HG03520 (cell line): ENCODE measurements around the gene IL36B.

Experiments
- ATAC-seq: cut with Tn5 transposase; IDR thresholded peaks from one replicate; pipeline ENCODE4 v1.9.1; 2021; ENCODE audit warnings: mild to moderate bottlenecking, moderate library complexity; ENCODE audit not compliant: unreplicated experiment

The IL36B gene

DNA sequence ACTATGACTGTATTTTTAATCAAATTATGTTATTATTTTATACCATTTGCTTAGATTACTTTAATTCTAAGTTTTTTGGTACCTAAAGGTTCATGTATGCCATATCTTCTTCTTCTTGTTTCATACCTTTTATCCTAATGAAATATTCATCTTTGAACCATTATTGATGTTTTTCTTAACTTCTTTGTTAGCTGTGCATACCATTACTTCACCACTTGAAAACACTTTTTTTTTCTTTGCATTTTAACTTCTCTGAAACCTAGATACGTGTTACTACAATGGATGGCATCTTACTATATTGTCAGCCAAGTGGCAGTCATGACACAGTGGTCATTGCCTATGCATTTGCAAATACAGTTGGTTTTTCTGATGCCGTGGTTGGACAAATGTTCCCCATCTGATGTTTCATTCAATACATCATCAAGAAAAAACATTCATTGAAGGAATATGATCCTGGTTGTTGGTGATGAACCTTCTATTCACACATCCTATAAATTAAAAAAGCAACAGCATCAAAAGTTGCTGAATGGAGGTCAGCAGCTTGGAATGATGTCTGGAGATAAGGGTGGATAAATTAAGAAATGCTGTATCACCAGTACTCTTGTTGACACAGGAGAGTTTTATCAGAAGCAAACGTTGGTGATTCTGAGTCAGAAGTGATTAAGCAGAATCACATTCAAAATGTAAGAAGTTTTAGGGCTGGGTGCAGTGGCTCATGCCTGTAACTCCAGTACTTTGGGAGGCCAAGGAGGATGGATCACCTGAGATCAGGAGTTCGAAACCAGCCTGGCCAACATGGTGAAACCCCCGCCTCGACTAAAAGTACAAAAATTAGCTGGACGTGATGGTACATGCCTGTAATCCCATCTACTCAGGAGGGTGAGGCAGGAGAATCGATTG lies 40.0 kb downstream of the IL36B start:
- ATAC-seq = no peak

DNA sequence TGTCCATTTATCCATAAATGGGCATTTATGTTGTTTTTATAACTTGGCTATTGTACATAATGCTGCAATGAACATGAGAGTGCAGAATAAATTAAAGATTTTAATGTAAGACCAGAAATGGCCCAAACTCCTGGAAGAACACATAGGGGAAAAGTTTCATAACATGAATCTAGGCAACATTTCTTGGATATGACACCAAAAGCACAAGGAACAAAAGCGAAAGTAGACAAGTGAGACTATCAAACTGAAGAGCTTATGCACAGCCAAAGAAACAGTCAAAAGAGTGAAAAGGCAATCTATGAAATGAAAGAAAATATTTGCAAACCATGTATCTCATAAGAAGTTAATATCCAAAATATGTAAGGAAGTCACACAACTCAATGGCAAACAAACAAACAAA lies 41.6 kb downstream of the IL36B start:
- no peak for ATAC-seq

DNA sequence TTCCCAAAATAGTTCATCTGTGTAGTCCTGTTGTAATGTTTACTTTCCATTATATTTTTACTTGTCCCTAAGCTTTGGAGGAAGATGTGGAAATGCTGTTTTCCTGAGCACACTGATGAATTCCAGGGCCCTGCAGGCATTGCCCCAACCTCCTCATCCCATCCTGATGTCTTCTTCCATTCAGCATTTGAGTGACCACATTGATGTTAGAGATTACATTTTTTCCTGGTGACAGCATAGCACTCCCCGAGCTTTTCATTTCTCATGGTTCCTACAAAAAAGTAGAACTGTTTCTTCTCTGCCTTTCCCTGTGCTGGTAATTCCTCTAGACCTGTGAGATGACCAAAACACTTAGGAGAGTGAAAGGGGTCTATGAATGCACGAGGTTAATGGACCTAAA lies 42.6 kb downstream of the IL36B start:
- ATAC-seq = no peak

DNA sequence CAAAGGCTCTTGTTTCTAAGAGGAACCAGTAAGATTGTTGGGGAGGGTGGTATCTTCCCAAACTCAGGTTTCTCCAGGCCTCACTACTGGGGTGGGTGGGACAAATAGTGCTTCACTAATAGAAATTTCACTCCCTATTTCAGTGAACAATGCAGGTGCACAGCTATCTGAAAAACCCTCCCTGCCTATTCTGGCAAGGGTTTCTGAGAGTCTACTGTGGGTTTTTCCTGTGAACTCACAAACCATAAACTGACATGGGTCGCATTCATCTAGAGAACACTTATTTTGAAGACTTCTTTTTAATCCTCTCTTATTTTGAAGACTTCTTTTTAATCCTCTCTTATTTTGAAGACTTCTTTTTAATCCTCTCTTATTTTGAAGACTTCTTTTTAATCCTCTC lies 43.0 kb downstream of the IL36B start:
- no peak for ATAC-seq

DNA sequence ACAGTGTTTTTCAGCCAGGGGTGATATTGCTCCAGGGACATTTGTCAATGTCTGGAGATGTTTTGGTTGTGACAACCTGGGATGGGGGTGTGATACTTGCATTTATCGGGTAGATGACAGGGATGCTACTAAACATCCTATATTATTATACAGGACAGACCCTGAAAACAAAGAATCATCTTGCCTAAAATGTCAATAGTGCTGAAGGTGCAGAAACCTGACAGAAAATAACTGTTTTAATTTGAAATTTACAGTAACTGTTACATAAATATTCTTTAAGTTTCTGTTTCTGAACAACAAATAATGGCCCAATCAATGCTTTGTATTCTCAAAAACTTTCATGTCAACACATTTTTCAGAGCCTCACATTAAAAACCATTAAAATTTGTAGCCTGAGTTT lies 45.4 kb downstream of the IL36B start:
- no peak for ATAC-seq

DNA sequence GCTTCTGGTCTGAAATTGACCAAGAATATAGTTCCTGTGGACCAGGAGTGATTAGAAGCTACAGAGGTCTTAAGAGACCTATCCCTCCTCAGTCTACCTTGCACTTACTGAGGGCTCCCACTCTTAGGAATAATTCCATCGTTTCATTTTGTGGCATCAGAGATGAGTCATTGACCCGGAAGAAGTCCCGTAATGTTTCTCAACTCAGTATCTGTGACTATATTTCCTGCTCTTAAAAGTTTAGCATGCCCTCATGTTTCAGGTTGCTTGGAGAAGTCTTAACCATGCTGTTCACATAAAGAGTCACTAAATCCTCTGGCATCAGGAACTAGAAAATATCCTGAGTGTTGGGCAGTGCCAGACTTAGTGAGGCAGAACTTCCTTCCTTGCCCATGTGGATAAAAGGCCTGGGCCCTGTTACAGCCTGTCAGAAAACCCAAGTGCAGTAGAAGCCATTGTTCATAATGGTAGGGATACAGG lies 47.6 kb downstream of the IL36B start, which contains the start of gene IL36A:
Gene IL36A (plus strand): TSS at position 430 of the 480 bp plus-strand sequence. CDS start 413 bp downstream, outside the sequence.
- no peak for ATAC-seq

DNA sequence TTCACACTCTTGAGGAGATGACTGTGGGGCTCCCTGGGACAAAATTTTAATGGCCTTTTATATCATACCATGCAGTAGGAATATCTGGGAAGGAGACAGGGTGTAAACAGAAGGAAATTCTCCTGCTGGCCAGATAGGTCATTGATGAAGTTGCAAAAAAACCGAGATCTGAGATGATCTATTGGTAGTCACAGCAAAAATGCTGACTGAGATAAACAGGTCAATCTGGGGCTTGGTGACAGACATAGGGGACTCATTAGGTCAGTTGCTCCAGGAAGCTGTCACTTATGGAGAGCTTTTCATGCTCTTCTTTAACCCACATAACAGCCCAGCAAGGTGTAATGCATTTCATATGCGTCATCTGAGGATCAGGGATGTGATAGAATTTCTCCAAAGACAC lies 50.0 kb downstream of the IL36B start:
- ATAC-seq = no peak

DNA sequence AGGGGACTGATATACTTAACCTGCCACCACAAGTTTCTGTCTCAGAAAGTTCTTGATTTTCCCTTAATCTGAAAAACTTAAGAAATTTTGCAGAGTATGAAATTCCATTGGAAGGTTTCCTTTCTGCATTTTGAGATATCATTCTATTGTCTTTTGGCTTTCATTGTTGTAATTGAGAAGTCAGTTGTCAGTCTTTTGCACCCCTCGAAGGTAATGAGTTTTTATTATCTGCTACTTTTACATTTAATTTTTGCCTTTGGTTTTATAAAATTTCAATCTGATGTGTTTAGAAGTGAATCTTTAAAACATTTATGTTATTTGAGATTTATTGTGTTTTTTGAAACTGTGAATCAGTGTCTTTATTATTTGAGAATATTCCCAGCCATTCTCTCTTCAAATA lies 52.2 kb downstream of the IL36B start:
- ATAC-seq = no peak

DNA sequence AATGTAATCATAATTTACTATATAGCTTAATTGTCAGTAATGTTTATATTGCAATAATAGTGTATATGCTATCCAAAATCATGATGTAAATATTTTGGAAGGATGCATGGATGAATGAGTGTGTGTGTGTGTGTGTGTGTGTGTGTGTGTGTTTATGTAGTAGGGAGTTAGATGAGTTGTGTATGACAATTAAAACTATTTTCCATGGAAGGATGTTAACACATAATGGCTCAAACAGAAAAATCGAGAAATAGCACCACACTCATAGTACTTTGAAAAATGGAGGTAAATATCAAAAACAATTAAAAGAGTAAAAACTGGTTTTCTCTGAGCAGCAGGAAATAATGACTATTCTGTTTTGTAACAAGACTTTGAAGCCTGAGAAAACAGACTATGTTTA lies 55.5 kb downstream of the IL36B start:
- ATAC-seq = no peak

DNA sequence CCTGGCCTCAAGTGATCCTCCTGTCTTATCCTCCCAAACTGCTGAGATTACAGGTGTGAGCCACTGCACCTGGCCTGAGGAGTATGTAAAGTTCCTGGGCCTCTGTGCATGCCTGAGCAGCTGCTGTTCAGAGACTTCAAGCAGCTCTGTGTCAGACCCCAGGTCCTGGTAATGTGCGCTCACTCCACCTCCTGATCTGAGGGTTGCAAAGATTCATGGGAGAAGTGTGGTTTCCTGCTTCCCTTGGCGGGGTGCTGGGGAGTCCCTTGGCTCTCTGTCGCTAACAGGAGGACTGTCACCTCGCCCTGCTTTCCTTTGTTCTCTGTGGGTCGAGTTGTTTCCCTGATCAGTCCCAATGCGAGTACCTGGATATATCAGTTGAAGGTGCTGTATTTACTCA lies 56.0 kb downstream of the IL36B start:
- ATAC-seq = no peak

DNA sequence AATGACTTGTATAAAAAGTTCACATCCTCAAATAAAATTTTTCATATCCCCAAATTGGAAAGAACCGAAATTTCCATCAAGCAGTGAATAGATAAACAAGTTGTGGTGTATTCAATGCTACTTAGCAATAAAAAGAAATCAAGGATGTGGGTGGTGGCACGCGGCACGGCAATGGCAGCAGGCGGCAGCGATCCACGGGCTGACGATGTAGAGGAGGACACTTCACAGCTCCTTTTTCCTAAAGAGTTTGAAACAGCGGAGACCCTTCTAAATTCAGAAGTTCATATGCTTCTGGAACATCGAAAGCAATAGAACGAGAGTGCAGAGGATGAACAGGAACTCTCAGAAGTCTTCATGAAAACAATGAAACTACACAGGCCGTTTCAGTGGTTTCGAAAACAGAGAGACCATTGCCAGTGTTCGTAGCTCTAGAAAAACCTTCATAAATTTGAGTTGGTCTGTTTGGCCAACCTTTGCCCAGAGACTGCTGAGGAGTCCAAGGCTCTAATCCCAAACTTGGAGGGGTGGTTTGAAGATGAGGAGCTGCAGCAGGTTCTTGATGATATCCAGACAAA lies 57.2 kb downstream of the IL36B start:
- no peak for ATAC-seq

DNA sequence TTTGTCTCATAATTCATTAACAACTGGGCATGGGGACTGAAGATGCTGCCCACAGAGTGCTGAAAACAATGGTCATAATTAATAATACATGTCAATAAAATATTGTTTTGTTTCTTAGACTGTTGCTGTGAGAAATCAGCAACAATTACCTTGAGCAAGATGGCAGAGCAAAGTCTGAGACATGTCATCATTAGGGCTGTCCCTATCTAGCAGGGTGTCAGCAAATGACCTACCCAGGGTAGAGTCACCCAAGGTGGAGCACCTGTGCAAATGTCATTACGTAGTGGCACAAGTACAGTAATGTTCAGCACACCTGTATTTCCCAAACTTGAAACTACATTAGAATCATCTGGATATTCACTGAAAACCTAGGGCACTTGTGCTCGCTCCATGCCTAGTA lies 58.0 kb downstream of the IL36B start:
- ATAC-seq = no peak

DNA sequence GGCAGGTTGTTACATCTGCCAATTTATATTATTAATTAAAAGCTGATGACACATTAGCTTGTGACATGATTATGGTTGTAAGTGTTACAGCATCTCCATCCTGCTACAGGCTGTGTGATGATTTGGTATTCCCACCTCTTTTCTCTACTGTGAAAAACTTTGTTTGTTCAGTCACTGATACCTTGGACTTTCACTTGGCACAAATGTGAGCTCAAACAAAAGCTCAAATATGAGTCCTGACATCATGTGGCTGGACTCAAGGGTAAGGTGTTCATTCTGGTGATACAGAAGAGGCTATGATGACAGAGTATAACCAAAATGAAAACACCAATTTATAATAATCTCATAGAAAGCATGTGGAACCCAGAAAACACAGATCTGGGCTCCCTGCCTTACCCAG lies 58.8 kb downstream of the IL36B start:
- ATAC-seq = no peak

DNA sequence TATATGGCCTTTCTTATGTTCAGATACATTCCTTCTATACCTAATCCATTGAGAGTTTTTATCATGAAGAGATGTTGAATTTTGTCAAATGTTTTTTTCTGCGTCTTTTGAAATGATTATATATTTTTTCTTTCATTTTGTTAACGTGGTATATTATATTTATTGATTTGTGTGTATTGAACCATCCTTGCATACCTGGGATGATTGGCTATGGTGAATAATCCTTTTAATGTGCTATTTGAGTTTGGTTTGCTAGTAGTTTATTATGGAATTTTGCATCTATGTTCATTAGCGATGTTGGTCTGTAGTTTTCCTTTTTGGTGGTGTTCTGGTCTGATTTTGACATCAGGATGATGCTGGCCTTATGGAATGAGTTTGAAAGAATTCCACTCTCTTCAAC lies 63.1 kb downstream of the IL36B start:
- ATAC-seq = no peak

DNA sequence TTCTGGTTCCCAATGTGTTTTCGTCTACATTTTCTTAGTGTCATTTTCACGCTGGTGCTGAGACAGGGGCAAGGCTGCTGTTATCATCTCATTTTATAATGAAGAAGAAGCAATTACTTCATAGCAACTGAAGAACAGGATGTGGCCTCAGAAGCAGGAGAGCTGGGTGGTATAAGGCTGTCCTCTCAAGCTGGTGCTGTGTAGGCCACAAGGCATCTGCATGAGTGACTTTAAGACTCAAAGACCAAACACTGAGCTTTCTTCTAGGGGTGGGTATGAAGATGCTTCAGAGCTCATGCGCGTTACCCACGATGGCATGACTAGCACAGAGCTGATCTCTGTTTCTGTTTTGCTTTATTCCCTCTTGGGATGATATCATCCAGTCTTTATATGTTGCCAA lies 67.6 kb downstream of the IL36B start:
- no peak for ATAC-seq

DNA sequence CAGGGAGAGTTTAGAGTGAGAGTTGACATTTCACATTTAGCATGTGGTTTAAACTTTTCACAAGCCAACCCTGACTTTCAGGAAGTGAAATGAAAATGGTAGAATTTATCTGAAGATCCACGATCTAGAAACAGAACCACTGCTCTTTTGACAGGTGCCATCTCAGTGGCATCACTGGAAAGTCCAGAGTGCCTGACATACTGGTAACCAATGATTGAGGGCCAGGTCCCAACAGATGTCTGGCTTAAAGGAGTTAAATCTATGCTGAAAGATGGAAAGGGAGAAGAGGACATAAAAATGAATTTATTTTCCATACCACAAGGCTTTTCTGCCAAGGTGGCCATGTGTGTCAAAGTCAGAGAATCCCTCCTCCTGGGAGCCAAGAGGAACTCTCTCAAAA lies 72.1 kb downstream of the IL36B start:
- ATAC-seq = no peak

DNA sequence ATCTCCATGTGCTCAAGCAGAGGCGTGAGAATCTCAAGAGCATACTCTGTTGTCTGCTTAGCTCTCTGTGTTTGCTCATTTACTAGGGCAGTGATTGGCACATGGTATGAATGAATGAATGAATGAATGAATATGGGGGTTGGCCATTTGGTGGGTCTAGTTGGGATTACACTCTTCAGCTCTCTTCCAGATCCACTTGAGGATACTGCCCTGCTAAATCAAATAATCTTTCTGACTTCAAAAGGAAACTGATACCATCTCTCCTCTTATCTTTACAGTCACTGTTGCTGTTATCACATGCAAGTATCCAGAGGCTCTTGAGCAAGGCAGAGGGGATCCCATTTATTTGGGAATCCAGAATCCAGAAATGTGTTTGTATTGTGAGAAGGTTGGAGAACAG lies 72.9 kb downstream of the IL36B start:
- no peak for ATAC-seq

DNA sequence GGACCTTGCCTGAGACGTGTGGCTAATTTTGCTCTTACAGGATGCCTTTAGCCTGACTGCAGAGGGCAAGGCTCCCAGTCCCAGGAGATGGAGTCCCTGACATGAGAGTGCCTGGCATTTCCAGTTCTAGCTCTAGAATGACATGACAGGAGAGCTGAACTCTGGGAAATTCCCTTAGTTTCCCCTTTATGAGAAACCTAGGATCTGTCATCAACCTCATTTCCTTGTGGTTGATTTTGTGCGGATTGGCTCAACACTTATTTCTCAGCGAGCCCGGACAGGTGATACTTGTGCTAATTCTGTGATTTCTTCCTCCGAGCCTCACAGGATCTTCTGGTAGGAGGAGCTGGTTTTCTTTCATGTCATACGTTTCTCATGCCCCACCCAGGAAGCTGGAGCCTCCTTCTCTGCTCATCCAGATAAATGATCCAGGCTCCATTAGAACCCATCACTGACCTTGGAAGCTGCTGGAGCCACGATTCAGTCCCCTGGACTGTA lies 75.1 kb downstream of the IL36B start, which contains the start of gene IL36G:
Gene IL36G (plus strand): TSS at position 448 of the 498 bp plus-strand sequence. CDS start 633 bp downstream, outside the sequence.
- no peak for ATAC-seq
